HG03520 (cell line): Measurements from ENCODE around the gene COCH.
"Not testable (repeated sequence)": the region's sequence is repeated elsewhere in the genome, so short reads cannot be mapped to it uniquely, and the experiment has no call there.

Experiments used
- ATAC-seq: cut with Tn5 transposase; IDR thresholded peaks from one replicate; pipeline ENCODE4 v1.9.1; 2021; ENCODE audit warnings: mild to moderate bottlenecking, moderate library complexity; ENCODE audit not compliant: unreplicated experiment

COCH gene

GRCh38 chr14:30874999-30875787 lies 834 bp downstream of the COCH start:
- peak; percentile 18 for ATAC-seq

- no peak for ATAC-seq
These were observed 1.4 kb downstream of the COCH start for GRCh38 chr14:30875788-30876053.

- ATAC-seq = no peak
These were observed 2.3 kb downstream of the COCH start for GRCh38 chr14:30876692-30877091.

DNA sequence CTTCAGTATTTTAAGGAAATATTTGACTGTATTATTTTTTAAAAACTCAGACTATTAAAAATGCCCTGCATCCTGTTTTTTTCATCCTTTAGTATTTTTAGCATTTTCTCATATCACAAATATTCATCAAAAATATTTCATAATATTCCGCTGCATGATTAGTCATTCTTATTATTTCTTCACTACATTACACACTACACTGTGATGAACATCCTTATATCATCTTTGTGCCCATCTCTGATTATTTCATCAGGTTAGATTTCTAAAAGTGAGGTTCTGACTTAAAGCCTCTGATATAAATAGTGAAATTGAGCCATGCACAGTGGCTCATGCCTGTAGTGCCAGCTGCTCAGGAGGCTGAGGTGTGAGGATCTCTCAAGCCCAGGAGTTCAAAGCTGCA lies 8.1 kb downstream of the COCH start:
- no peak for ATAC-seq

GRCh38 chr14:30883508-30884294 lies 9.3 kb downstream of the COCH start:
- ATAC-seq = no peak

DNA sequence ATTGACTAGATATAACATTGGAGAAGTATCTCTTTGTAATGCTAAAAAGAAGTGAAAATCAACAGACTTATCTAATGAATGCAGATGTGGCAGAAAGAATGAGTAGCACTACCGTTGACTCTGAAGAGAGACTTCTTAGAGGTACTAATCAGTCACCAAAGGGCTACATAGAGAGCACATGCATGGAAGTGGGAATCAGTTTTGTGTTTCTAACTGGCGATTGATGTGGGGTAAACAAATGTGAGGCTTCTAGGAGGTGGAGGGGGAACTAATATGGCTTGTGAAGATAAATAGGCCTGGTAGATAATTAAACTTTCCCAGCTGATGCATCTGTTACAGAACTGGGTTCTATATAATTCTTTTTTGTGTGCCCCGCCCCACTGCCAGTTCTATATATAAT lies 10.5 kb downstream of the COCH start:
- ATAC-seq = no peak

DNA sequence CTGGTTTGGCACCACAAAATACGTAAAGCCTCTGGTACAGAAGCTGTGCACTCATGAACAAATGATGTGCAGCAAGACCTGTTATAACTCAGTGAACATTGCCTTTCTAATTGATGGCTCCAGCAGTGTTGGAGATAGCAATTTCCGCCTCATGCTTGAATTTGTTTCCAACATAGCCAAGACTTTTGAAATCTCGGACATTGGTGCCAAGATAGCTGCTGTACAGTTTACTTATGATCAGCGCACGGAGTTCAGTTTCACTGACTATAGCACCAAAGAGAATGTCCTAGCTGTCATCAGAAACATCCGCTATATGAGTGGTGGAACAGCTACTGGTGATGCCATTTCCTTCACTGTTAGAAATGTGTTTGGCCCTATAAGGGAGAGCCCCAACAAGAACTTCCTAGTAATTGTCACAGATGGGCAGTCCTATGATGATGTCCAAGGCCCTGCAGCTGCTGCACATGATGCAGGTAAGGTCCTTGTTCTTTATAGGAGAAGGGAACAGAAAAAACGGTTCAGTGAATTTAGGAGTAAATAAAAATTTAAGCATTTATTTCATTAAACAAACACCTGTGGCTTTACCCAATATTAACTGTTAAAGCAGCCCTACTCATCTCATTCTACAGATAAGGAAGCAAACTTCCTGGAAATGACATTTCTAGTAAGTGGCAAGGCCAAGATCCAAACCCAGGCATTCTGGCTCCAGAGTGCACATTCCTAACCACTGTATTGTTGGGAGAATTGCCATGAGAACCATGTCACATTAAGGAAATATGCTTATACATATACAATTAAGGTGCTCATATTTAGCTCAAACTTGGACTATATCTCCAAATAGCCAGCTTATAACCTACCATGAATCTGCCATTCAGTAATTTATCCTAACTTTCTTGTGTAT lies 11.7 kb downstream of the COCH start:
- no peak for ATAC-seq

DNA sequence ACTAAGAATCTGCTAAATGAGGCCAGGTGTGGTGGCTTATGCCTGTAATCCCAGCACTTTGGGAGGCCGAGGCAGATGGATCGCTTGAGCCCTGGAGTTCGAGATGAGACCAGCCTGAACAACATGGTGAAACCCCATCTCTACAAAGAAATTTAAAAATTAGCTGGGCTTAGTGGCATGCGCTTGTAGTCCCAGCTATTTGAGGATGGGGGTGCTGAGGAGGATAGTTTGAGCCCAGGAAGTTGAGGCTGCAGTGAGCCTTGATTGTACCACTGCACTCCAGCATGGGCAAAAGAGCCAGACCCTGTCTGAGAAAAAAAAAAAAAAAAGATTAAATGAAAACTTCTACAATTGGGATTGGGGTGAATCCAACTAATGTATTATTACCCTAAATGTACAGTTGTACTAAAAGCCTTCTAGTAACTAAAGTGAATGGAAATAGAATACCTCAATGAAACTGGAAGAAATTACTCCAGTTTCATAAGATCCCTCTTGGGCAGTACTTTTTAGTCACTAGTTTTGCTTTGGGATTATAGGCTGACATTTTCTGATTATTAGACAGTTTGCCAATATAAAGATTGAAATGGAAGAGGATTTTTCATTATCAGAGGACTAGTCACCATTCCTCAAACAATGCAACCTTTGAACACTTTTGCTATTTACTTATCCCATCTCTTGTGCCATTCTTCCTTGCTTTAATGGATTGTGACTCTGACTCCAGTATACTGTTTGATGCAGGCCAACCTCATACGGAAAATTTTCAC lies 14.3 kb downstream of the COCH start:
- no peak for ATAC-seq

- ATAC-seq = no peak
These were observed 14.9 kb downstream of the COCH start for GRCh38 chr14:30889244-30889594.

GRCh38 chr14:30893819-30894218 lies 19.5 kb downstream of the COCH start:
- no peak for ATAC-seq

GRCh38 chr14:30894923-30895515 lies 20.7 kb downstream of the COCH start:
- ATAC-seq = no peak

DNA sequence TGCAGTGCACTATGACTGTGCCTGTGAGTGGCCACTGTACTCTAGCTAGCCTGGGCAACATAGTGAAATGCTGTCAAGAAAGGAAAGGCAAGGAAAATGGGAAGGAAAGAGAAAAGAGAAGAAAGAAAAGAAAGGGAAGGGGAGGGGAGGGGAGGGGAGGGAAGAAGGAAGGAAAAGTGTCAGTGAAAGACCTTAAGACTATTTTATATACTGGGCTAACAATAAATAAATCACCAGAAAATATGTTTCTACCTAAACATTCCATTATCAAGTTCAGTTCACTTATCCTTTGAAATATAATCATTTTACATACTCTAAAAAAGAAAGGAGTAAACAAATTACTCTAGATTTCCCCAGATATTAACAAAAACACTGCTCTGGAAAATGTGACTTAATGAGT lies 22.1 kb downstream of the COCH start:
- no peak for ATAC-seq

DNA sequence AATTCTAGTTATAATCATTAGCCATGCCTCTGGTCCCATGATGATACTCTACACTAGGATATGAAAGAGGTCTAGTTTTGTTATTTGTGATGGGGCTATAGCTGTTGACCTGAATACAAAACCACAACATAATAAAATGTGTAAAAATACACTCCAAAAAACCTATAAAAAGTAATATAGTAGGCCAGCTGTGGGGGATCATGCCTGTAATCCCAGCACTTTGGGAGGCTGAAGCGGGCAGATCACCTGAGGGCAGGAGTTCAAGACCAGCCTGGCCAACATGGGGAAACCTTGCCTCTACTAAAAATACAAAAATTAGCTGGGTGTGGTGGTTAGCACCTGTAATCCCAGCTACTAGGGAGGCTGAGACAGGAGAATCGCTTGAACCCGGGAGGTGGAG lies 22.8 kb downstream of the COCH start:
- ATAC-seq = not testable (repeated sequence)

DNA sequence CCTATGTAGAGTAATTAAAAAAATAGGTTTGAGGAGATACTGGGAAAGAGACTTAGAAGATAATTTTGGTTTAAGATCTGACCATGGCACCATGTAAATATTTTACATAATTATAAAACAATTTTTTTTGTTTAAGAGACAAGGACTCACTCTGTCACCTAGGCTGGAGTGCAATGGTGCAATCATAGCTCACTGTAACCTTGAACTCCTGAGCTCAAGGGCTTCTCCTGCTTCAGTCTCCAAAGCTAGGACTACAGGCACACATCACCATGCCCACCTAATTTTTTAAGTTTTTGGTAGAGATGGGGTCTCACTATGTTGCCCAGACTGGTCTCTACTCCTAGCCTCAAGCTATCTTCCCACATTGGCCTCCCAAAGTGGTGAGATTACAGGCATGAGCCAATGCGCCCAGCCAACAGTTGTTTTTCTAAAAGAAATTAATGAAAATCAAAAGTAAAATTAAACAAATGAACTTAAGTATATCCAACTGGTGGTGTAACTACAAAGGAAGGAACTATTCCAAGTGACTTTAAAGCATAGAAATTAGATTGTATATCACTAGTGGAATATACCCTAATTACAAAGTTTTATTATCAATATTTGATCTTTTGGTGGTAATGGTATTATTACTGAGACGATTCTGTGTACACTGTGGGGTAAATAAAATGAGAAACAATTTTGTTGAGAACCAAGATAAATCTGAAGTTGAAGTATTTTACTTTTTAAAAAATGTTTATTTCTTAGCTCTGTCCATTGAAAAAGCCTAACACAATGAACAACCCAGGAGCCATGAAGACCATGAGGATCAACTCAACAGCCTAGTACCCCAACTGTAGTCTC lies 29.1 kb downstream of the COCH start:
- no peak for ATAC-seq

GRCh38 chr14:30906752-30907658 lies 32.6 kb downstream of the COCH start:
- ATAC-seq = no peak

DNA sequence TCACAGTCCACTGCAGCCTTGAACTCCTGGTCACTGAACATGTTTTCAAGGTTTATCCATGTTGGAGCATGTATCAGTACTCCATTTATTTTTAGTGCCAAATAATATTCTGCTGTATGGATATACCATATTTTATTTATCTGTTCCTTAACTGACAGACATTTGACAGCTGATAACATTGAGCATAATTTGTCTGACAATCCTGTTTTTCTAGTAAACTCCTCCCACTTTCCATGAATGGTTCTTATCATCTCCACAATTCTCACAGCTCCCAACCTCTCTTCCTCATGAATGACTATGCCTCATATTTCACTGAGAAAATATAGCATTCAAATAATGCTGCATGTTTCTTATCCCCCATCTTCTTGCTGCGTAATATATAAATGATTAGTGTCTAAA lies 33.3 kb downstream of the COCH start:
- no peak for ATAC-seq

DNA sequence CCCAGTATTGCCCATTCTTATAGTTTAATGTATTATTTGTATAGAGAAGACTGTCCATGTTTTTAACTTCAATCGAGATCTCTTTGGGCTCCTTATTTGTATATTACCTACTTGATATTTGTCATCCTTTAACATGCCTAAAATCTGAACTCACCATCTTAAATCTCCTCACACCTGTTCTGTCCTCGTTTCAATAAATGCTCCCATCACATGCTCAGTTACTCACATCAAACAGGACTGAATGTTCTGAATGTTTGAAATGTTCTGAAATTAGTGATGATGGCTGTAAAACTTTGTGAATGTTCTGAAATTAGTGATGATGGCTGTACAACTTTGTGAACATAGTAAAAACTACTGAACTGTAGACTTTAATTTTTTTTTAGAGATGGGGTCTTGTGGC lies 34.5 kb downstream of the COCH start:
- ATAC-seq = no peak

- ATAC-seq = no peak
These were observed 40.5 kb downstream of the COCH start for GRCh38 chr14:30914812-30915211.

DNA sequence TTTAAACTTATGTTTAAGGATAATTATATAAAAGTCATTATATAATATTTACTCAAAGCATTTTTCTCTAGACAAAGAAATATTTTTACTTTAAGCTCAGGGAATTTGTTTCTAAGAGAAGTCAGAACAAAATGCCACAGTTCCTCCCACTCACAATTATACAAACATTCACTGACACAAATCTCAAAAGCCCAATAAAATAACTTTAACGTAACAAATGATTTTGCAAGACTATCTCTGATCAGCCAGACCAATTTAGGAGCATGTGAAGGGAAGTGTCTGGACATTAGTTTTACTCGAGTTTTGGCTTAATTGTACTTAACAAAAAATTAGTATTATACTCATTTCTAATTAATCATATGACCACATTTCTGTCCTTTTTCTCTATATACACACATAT lies 41.2 kb downstream of the COCH start:
- no peak for ATAC-seq
